ENCODE results near the gene GALNT9.

- TF ChIP-seq, protein P1, sequence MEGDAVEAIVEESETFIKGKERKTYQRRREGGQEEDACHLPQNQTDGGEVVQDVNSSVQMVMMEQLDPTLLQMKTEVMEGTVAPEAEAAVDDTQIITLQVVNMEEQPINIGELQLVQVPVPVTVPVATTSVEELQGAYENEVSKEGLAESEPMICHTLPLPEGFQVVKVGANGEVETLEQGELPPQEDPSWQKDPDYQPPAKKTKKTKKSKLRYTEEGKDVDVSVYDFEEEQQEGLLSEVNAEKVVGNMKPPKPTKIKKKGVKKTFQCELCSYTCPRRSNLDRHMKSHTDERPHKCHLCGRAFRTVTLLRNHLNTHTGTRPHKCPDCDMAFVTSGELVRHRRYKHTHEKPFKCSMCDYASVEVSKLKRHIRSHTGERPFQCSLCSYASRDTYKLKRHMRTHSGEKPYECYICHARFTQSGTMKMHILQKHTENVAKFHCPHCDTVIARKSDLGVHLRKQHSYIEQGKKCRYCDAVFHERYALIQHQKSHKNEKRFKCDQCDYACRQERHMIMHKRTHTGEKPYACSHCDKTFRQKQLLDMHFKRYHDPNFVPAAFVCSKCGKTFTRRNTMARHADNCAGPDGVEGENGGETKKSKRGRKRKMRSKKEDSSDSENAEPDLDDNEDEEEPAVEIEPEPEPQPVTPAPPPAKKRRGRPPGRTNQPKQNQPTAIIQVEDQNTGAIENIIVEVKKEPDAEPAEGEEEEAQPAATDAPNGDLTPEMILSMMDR (IDR thresholded peaks at IDR 0.05; ENCODE audit: insufficient read depth, low read depth, low read length) = no peak
- TF ChIP-seq EZH2 (IDR thresholded peaks at IDR 0.05; ENCODE audit: insufficient read depth, low read length) = no peak
Observed at GRCh38 chr12:132204063-132204792, 125.2 kb downstream of the GALNT9 start.

All from astrocyte (in vitro differentiated cells and primary cell).